ENCODE data around the gene CACNA1H.

Gene CACNA1H

GRCh38 chr16:1143761-1144450 lies 9.0 kb upstream of the CACNA1H start:
- no peak for DNase-seq

- DNase-seq, result no peak
Measured at GRCh38 chr16:1144476-1145382, 8.2 kb upstream of the CACNA1H start.

DNA sequence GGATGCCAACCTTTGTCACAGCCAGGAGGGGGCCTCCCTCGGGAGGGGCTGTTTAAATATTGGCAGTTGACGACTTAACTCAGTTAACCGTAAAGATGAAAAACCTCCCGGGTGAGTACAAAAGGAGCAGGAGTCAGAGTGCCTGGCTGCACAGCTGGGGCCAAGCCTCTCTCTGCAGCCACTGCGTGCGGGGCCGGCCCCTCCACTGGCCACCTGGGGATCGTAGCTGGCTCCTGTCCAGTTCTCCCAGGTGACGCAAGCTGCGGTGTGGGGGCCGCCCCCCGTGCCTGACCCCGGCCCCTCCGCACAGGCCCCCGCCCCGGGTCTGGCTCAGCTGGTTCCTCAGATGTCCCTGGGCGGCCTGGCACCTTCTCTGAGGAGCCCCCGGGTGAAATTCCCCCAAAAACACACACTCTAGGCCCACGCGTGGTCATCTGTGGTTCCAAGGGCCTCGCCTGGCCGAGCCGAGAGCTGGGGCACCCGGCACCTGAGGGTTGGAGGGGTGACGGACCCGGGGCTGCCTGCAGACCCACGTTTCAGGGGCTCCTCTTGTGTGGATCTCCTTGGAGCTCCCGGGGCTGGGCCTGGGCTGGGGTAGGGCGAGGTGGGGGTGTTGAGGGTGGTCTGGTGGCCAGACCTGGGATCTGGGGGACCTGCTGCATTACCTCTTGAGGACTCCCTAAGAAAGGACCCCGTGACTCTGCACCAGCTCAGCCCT lies 7.4 kb upstream of the CACNA1H start:
- DNase-seq, result no peak

DNA sequence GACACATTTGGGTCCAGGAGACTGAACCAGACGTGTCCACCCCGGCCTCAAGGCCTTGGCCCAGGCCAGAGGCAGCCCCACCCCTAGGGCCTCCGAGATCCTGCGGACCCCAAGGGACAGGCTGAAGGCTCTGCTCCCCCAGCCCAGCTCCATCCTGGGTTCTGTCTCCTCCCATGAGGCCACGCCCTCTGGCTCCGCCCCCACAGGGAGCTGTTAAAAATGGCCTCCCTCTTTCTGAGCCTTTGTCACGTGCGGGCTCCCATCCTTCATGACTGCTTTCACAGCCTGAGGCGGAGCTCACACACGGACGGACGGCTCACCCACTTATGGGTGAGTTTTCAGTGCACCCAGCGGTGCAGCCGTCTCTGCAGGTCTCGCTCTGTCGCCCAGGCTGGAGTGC lies 6.5 kb upstream of the CACNA1H start:
- DNase-seq, result no peak

GRCh38 chr16:1147027-1147426 lies 5.9 kb upstream of the CACNA1H start:
- DNase-seq, result no peak

DNA sequence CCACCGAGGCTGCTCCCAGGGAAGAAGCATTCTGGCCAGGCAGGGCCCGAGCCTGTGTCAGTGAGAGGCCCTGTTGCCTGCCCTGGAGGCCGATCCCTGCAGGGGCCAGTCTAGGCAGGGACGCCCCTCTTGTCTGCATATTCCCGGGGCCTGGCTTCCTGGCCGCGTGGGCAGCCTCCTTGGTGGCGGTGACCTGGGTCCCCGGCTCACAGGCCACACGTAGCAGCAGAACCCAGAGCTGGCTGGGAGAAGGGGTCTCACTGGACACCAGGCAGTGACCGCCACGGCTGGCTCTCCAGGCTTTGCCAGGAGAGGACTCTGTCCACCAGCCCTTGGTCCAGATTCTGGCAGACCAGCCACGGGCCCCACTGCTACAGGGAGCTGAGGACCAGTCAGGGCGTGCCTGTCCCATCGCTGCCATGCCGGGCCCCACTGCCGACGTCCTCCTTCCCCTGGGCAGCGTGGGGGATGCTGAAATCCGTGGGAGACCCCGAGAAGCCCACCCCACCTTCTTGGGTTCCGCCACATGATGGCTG lies 3.7 kb upstream of the CACNA1H start:
- DNase-seq, result no peak

DNA sequence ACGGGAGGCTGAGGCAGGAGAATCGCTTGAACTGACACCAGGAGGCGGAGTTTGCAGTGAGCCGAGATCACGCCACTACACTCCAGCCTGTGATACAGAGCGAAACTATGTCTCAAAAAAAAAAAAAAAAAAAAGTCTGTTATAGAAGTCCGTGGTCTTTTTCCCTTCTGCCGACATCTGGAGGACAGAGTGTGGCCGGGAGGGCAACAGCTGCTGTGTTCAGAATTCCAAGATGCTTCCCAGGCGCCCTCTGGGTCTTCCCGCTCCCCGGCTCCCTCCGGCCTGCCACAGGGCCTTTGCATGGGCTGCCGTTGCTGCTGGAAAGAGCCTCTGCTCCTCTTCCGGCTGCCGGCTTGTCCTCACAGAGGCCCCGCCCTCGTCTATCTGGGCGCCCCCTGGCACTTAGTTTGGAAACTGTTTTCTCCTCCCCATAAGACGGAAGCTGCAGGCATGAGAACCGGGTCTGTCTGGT lies 2.4 kb upstream of the CACNA1H start:
- no peak for DNase-seq

DNA sequence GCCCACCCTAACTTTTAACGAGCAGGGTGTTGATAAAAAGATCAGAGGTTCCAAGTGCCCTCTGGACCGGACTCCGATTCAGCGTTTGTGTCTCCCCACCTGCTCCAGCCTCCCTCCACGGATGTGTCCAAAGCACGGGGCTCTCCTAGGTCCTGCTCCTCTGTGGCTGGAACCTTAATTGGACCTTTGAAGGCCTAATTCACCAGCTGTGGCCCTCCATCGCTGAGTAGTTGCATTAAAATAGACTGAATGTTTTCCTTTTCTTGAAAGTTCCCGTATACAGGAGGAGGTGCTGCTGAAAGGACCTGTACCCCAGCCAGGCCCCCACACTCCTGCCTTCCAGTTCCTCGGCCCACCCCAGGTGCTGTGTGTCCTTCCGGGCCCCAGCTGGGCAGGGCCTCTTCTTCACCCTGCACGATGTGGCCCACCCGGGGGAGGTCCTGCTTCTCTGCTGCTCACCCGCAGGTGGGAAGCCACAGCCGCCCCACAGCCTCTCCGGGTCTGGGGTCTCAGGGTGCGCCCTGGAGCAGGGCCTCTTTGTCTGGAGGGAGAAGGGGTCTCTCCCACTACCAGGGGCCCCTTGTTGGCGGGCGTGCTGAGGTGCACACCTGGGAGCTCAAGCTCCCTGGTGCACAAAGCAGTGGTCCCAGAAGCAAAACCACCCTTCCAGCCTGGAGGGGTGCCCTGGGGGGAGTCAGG lies 1.3 kb upstream of the CACNA1H start:
- DNase-seq, result no peak

GRCh38 chr16:1152123-1152638 lies 725 bp upstream of the CACNA1H start:
- DNase-seq, result no peak

- DNase-seq, result no peak
Measured at GRCh38 chr16:1153480-1154160, 714 bp downstream of the CACNA1H start.

DNA sequence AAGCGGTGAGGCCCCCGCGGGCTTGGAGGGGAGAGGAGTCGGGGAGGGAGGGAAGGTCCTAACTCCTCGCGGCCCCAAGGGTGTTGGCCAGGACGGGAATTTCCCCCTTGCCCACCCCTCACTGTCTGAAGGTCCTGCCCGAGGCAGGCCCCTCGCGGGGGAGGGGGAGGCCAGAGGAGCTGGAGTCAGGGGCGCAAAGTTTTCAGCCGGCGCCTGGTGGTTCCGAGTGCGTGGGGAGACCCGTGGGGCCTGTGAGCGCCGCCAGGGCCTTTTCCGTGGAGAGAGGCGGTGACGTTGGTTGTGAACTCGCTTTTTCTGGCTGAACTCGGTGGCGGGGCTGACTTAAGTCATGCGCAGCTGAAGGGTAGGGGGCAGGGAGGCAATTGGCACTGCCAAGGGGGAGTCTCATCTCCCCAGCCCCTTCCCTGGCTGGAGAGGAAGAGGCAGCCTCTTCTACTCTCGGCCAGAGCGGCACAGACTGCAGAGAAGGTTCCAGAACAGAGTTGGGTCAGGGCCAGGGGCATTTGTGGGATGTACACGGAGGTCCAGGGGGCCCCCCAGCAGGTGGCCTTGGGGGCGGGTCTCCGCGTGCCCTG lies 1.5 kb downstream of the CACNA1H start:
- no peak for DNase-seq

GRCh38 chr16:1154887-1155331 lies 2.0 kb downstream of the CACNA1H start:
- no peak for DNase-seq

DNA sequence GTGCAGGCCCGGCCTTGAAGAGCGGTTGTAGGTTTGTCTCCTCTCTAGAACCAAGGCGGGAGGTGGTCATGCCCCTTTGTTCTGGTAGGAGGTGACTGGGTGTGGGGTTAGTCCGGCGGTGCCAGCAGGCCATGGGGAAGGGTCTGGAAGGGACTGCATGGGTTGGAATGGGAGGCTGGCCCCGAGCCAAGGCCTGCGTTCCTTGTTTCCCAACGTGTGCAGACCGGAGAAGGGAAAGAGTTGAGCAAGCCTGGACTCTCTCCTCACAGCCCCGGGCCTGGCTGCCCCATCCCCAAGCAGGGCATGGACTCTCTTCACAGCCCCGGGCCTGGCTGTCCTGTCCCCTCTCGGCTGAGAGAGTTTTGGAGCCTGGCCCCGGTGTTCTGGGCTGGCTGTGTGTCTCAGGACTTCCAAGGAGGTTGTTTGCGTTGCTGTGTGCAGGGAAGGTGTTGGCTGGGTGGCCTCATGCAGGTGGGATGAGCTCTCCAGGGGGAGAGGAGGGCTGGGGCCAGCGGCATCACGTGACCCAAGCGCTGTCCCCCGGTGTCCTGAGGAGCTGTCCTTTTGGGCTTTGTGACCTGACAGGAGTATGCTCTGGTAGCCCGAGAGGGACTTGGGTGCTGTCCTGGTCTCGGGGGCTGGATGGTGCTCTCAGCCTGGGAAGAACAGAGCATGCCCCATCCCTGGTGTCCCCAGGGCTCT lies 2.6 kb downstream of the CACNA1H start:
- DNase-seq, result no peak

DNA sequence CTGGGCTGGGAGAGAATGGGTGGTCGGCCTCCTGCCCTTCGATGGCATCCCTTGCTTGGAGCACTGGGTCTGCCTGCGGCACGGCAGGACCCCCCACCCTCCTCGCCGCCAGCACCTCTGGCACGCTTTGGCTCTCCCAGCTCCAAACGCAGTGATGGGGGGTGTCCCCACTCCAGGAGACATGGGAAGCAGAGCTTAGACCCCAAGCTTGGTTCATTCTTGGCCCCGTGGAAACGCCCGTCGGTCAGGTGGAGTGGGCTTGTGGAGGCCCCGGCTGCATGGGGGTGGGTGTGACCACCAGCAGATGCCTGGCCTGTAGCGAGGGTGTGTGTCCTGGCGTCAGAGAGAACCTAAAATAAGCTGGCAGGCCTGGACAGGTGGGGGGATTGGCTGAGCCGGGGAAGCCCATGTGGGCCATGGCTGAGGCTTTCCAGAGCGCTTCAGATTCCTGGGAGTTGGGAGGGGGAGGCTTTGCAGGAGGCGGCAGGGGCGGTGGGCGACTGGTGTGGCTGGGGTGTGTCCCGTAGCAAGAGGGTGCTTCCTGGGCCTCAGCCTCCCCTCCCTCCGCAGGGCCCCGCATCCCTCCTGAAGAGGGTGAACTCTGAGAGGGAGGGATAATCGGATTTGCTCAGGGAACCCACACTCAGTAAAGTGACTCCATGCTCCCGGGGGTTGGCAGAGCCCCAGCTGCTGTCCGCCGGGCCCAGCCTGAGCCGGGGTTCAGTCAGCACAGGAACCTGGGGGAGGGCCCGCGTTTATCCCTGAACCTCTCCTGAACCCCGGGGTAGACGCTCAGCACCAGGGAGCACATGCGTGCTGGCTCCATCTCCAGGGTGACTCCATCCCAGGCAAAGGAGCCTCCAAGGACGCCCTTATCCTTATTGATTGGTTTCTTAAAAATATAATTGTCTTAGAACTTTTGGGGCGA lies 3.4 kb downstream of the CACNA1H start:
- no peak for DNase-seq

DNA sequence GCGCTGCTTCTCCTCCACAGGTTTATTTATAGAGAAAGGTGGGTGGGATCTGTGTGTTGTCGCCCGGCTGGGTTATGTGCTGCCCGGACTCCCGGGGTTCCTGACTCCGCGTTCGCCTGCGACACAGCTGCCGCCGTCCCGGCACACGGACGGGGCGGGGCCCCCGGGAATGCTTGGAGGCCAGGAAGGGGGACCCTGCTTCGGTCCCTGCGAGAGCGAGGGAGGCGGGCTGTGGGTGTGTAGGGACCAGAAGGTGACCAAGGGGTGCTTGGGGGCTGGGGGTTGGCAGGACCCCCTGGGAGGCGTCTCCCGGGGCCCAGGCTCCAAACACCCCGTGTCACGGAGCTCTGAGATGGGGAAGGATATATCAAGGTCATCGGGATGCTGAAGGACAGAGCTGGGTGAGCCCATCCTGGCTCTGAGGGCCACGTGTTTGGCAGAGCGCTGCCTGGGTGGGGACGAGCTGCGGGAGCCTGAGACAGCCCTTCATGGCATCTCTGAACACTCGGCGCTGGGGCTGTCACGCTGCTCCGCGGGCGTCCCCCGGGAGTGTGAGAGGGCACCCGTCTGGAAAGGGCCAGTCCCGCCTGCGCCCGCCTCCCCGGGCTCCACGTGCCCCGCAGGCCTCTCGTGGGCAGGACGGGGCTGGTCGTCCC lies 4.2 kb downstream of the CACNA1H start:
- DNase-seq, result no peak

- DNase-seq, result no peak
Measured at GRCh38 chr16:1157639-1158455, 4.9 kb downstream of the CACNA1H start.

- no peak for DNase-seq
Measured at GRCh38 chr16:1158456-1159324, 5.8 kb downstream of the CACNA1H start.
